SK-N-SH treated with all-trans-retinoic acid at 6 μM for 48 hours (cell line): ENCODE results near the gene MOGAT1.
"Not testable (repeated sequence)": the region's sequence is repeated elsewhere in the genome, so short reads cannot be mapped to it uniquely, and the experiment has no call there.

Experiments used
- ATAC-seq: fragments of 200-7000 bp; cut with Tn5 transposase; 3 replicates; pipeline ENCODE4 v1.9.1; 2020; ENCODE audit warnings: mild to moderate bottlenecking, moderate library complexity
- ESRRG ChIP-seq: fragments of 250-450 bp; sonication (Bioruptor Pico); IDR thresholded peaks from 2 replicates; pipeline ENCODE4 v1.6.1; 2021; ENCODE audit warnings: mild to moderate bottlenecking
- GLIS3 ChIP-seq: fragments of 250-450 bp; sonication (Bioruptor Pico); IDR thresholded peaks from 2 replicates; pipeline ENCODE4 v1.5.0; 2020; ENCODE audit warnings: mild to moderate bottlenecking, moderate library complexity
- ISL1 ChIP-seq: fragments of 250-450 bp; sonication (Bioruptor Pico); IDR thresholded peaks from 2 replicates; pipeline ENCODE4 v2.1.2; 2022; ENCODE audit warnings: mild to moderate bottlenecking, moderate library complexity
- OSR1 ChIP-seq: fragments of 250-450 bp; sonication (Bioruptor Pico); IDR thresholded peaks from 2 replicates; pipeline ENCODE4 v1.8.0; 2022; ENCODE audit warnings: moderate library complexity, mild to moderate bottlenecking, inconsistent platforms
- POU6F1 ChIP-seq: fragments of 250-450 bp; sonication (Bioruptor Pico); IDR thresholded peaks from 2 replicates; pipeline ENCODE4 v1.8.0; 2021; ENCODE audit warnings: low read depth, mild to moderate bottlenecking, moderate library complexity, borderline replicate concordance
- PPARA ChIP-seq: fragments of 250-450 bp; sonication (Bioruptor Pico); IDR thresholded peaks from 2 replicates; pipeline ENCODE4 v1.5.0; 2020; ENCODE audit warnings: mild to moderate bottlenecking, borderline replicate concordance
- RARB ChIP-seq: fragments of 250-450 bp; sonication (Bioruptor Pico); IDR thresholded peaks from 2 replicates; pipeline ENCODE4 v1.8.0; 2021; ENCODE audit warnings: mild to moderate bottlenecking, moderate library complexity
- SNAI2 ChIP-seq: fragments of 250-450 bp; sonication (Bioruptor Pico); IDR thresholded peaks from 2 replicates; pipeline ENCODE4 v1.5.0; 2020; ENCODE audit warnings: mild to moderate bottlenecking, moderate library complexity
- TCF4 ChIP-seq: fragments of 250-450 bp; sonication (Bioruptor Pico); IDR thresholded peaks from 2 replicates; pipeline ENCODE4 v1.8.0; 2021; ENCODE audit warnings: mild to moderate bottlenecking, moderate library complexity, borderline replicate concordance
- ZC3H10 ChIP-seq: fragments of 250-450 bp; sonication (Bioruptor Pico); IDR thresholded peaks from 2 replicates; pipeline ENCODE4 v1.5.1; 2021; ENCODE audit warnings: mild to moderate bottlenecking, moderate library complexity
- ZFP3 ChIP-seq: fragments of 250-450 bp; sonication (Bioruptor Pico); IDR thresholded peaks from 2 replicates; pipeline ENCODE4 v1.5.0; 2020; ENCODE audit warnings: mild to moderate bottlenecking, moderate library complexity
- ZFP30 ChIP-seq: fragments of 450-650 bp; formaldehyde crosslinking; IDR thresholded peaks from 2 replicates; pipeline ENCODE4 v1.5.0; 2022; ENCODE audit warnings: mild to moderate bottlenecking, moderate library complexity
- ZNF565 ChIP-seq: fragments of 450-650 bp; formaldehyde crosslinking; conservative IDR thresholded peaks from 2 replicates; pipeline ENCODE4 v1.5.0; 2020; ENCODE audit warnings: low read depth, mild to moderate bottlenecking, moderate library complexity
- ZNF8 ChIP-seq: fragments of 450-650 bp; formaldehyde crosslinking; IDR thresholded peaks from 2 replicates; pipeline ENCODE4 v1.5.0; 2020; ENCODE audit warnings: mild to moderate bottlenecking, moderate library complexity
- TF ChIP-seq, protein P1 (sequence below): fragments of 250-450 bp; sonication (Bioruptor Pico); IDR thresholded peaks from 2 replicates; pipeline ENCODE4 v1.5.1; 2021; ENCODE audit warnings: mild to moderate bottlenecking, moderate library complexity
- TF ChIP-seq, protein P2 (sequence below): fragments of 250-450 bp; sonication (Bioruptor Pico); IDR thresholded peaks from 2 replicates; pipeline ENCODE4 v1.5.1; 2020; ENCODE audit warnings: low read depth, mild to moderate bottlenecking, moderate library complexity
- TF ChIP-seq, protein P3 (sequence below): fragments of 250-450 bp; sonication (Bioruptor Pico); IDR thresholded peaks from 2 replicates; pipeline ENCODE4 v1.8.0; 2020; ENCODE audit warnings: mild to moderate bottlenecking, moderate library complexity, borderline replicate concordance
- TF ChIP-seq, protein P4 (sequence below): fragments of 250-450 bp; sonication (Bioruptor Pico); IDR thresholded peaks from 2 replicates; pipeline ENCODE4 v1.5.0; 2020; ENCODE audit warnings: mild to moderate bottlenecking, moderate library complexity

MOGAT1 gene

DNA sequence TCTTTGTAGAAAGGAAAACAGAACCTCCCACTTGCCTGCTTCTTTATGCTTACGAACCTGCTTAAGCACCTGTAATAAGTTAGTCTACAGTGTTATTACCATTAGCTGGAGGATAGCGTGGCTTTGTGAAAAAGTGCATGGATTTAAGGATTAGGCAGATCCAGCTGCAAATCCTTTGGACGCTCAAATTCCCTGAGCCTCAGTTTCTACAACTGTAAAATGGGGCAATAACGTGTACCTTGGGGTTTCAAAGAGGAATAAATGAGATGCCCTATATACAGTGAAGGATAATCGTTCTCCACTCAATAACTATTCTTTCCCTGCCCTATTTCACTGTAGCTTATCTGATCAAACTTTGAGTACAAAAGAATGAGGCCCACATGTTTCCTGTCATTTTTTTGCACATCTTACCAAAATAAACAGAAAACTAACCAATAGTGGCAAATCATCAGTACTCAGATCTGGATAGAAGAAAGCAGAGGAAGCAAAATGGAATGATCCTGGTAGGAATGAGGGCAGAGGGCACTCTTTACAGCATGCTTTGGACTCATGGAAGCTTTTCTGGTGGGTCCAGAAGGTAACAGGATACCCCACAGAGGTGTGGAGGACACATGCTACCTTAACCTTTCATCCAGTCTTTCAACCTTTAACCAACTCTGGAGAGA lies 14.8 kb downstream of the MOGAT1 start (continued):
- TF ChIP-seq, protein P1, sequence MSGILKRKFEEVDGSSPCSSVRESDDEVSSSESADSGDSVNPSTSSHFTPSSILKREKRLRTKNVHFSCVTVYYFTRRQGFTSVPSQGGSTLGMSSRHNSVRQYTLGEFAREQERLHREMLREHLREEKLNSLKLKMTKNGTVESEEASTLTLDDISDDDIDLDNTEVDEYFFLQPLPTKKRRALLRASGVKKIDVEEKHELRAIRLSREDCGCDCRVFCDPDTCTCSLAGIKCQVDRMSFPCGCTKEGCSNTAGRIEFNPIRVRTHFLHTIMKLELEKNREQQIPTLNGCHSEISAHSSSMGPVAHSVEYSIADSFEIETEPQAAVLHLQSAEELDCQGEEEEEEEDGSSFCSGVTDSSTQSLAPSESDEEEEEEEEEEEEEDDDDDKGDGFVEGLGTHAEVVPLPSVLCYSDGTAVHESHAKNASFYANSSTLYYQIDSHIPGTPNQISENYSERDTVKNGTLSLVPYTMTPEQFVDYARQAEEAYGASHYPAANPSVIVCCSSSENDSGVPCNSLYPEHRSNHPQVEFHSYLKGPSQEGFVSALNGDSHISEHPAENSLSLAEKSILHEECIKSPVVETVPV (CRISPR knock-in tag), result no peak

GRCh38 chr2:222688917-222689316 lies 17.5 kb downstream of the MOGAT1 start:
- no peak for ATAC-seq

GRCh38 chr2:222689322-222689721 lies 17.9 kb downstream of the MOGAT1 start:
- TF ChIP-seq TCF4, result no peak
- TF ChIP-seq SNAI2, result no peak
- TF ChIP-seq, protein P2, sequence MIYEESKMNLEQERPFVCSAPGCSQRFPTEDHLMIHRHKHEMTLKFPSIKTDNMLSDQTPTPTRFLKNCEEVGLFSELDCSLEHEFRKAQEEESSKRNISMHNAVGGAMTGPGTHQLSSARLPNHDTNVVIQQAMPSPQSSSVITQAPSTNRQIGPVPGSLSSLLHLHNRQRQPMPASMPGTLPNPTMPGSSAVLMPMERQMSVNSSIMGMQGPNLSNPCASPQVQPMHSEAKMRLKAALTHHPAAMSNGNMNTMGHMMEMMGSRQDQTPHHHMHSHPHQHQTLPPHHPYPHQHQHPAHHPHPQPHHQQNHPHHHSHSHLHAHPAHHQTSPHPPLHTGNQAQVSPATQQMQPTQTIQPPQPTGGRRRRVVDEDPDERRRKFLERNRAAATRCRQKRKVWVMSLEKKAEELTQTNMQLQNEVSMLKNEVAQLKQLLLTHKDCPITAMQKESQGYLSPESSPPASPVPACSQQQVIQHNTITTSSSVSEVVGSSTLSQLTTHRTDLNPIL (CRISPR knock-in tag), result no peak
- no peak for TF ChIP-seq ZNF8 (CRISPR knock-in tag)
- TF ChIP-seq ZC3H10 (CRISPR knock-in tag), result no peak
- no peak for TF ChIP-seq OSR1 (CRISPR knock-in tag)
- no peak for TF ChIP-seq POU6F1 (CRISPR knock-in tag)
- no peak for TF ChIP-seq ESRRG (CRISPR knock-in tag)
- no peak for TF ChIP-seq RARB
- TF ChIP-seq PPARA (CRISPR knock-in tag), result no peak
- TF ChIP-seq ZFP3 (CRISPR knock-in tag), result no peak
- TF ChIP-seq, protein P3, sequence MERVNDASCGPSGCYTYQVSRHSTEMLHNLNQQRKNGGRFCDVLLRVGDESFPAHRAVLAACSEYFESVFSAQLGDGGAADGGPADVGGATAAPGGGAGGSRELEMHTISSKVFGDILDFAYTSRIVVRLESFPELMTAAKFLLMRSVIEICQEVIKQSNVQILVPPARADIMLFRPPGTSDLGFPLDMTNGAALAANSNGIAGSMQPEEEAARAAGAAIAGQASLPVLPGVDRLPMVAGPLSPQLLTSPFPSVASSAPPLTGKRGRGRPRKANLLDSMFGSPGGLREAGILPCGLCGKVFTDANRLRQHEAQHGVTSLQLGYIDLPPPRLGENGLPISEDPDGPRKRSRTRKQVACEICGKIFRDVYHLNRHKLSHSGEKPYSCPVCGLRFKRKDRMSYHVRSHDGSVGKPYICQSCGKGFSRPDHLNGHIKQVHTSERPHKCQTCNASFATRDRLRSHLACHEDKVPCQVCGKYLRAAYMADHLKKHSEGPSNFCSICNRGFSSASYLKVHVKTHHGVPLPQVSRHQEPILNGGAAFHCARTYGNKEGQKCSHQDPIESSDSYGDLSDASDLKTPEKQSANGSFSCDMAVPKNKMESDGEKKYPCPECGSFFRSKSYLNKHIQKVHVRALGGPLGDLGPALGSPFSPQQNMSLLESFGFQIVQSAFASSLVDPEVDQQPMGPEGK (CRISPR knock-in tag), result no peak
- TF ChIP-seq ZFP30 (CRISPR knock-in tag), result no peak
- TF ChIP-seq ISL1, result no peak
- no peak for ATAC-seq

More at GRCh38 chr2:222688917-222689316, 17.5 kb downstream of the MOGAT1 start:
- no peak for TF ChIP-seq ZC3H10 (CRISPR knock-in tag)

DNA sequence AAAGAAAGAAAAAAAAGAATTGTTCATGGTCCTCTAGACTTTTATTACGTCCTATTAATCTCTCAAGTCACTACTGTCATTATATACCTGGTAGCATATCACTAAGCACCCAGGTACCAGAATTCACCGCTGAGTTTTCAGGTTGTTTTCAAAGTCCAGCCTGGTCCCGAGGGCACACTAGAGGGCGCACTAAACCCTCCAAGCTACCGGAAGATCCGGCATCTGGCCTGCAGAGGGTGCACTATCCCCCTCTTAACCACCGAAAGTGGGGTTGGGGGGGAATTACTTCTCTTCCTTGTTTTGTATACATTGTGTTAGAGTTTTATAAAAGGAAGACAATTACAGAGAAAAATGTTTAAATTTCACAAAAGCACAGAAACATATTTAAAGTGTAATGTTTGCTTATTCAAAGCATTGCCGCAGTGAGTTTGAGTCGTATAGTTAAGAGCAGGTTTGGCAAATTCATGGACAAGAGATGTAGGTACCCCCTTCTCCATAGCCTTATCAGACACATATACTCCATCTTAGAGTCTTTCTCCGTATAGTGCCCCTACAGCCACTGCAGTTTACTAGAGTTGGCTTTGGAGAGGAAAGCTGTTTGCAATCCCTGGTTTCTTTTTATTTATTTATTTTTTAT lies 19.2 kb downstream of the MOGAT1 start:
- no peak for TF ChIP-seq ZNF565
- no peak for TF ChIP-seq ZNF8 (CRISPR knock-in tag)
- TF ChIP-seq GLIS3 (CRISPR knock-in tag), result no peak
- no peak for TF ChIP-seq ZC3H10 (CRISPR knock-in tag)
- TF ChIP-seq, protein P4, sequence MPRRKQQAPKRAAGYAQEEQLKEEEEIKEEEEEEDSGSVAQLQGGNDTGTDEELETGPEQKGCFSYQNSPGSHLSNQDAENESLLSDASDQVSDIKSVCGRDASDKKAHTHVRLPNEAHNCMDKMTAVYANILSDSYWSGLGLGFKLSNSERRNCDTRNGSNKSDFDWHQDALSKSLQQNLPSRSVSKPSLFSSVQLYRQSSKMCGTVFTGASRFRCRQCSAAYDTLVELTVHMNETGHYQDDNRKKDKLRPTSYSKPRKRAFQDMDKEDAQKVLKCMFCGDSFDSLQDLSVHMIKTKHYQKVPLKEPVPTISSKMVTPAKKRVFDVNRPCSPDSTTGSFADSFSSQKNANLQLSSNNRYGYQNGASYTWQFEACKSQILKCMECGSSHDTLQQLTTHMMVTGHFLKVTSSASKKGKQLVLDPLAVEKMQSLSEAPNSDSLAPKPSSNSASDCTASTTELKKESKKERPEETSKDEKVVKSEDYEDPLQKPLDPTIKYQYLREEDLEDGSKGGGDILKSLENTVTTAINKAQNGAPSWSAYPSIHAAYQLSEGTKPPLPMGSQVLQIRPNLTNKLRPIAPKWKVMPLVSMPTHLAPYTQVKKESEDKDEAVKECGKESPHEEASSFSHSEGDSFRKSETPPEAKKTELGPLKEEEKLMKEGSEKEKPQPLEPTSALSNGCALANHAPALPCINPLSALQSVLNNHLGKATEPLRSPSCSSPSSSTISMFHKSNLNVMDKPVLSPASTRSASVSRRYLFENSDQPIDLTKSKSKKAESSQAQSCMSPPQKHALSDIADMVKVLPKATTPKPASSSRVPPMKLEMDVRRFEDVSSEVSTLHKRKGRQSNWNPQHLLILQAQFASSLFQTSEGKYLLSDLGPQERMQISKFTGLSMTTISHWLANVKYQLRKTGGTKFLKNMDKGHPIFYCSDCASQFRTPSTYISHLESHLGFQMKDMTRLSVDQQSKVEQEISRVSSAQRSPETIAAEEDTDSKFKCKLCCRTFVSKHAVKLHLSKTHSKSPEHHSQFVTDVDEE (CRISPR knock-in tag), result no peak
- no peak for TF ChIP-seq POU6F1 (CRISPR knock-in tag)
- TF ChIP-seq TCF4, result no peak
- no peak for TF ChIP-seq ESRRG (CRISPR knock-in tag)
- no peak for TF ChIP-seq ZFP30 (CRISPR knock-in tag)
- TF ChIP-seq, all 23 proteins: peak for 0
- peak; percentile 98 for ATAC-seq

- ATAC-seq, result not testable (repeated sequence)
Observed at GRCh38 chr2:222693413-222693812, 22.0 kb downstream of the MOGAT1 start.
